ENCODE results near the gene SNX18. TPM values are rescaled to one million over a fixed set of nuclear protein-coding genes. Genes with fewer than 3 reads are reported as not detected.

The SNX18 gene
- polyA plus RNA-seq, 4 donors, result 3.4 to 28.7 (median 8.1) TPM

DNA sequence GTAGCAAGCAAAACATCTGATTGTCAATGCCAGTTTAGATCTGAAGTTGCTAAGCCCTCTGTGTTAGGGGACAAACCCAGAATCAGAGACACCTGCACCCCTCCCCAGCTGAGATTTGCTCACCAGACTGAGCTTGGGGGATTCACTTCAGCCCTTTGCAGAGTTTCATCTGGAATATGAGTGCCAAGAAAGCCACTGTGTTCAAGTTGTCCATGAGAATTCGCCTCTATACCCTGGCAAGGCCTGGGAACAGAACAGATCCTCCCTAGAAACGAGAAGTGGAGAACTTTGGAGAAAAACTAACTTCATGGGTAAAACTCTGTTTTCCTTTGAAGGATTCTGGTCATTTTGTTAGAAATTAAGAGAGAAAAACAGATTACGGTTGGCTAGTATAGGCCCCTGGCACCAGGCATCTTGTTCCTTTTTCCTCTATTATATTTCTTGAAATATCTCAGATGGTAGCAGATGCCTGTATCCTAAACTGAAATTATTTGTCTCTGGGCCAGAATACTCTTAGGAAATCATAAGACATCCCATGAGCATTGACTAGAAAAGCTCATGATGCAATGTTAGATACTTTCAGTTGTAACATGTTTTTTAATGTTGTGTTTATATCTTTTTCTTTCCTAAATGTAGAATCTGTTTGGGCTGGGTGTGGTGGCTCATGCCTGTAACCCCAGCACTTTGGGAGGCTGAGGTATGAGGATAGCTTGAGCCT, 64.4 kb downstream of the SNX18 start:
- Histone ChIP-seq H3K27ac (ENCODE audit: low read depth in 1 of 3, low read length in 2 of 3) (peak overlapping the region in 1 of 3 donors; percentile 37), H3K36me3 (ENCODE audit: control insufficient read depth in 3 of 3, insufficient read depth in 2 of 3, low read depth in 1 of 3, low read length in 3 of 3) (no peaks in the 10 kb centered on the region), H3K27me3 (ENCODE audit: control insufficient read depth in 3 of 3, insufficient read depth in 3 of 3, low read length in 3 of 3) (no peaks in the 10 kb centered on the region), H3K4me1 (ENCODE audit: control insufficient read depth in 3 of 3, insufficient read depth in 2 of 3, low read depth in 1 of 3, low read length in 2 of 3) (peaks cover 0 to 13% (median 6%) of the 10 kb centered on the region in 3 donors), H3K4me3 (ENCODE audit: low read depth in 1 of 3, low read length in 3 of 3) (peak overlapping the region in 1 of 3 donors; percentile 14), H3K9me3 (ENCODE audit: control insufficient read depth in 2 of 2, insufficient read depth in 1 of 2, low read depth in 1 of 2, low read length in 1 of 2) (peaks cover 2 to 10% of the 10 kb centered on the region in 2 donors)
- DNase-seq (no peak), FAIRE-seq (no peak)
- 68 to 77% (median 70%) methylated on average over 3 of the region's 3 CpGs for WGBS, 3 donors

DNA sequence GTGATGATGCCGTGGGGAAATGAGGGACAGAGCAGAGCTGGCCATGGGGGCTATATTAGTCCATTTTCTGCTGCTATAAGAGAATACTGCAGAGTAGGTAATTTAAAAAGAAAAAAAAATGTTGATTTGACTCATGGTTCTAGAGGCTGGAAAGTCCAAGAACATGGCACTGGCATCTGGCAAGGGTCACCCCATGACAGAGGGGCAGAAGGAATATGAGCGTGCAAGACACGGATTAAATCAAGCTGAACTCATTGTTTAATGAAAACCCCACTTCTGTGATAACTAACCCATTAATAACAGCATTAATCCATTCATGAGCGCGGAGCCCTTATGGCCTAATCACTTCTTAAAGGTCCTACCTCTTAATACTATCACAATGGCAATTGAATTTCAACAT, 68.8 kb downstream of the SNX18 start:
- peaks cover 0 to 6% (median 5%) of the 10 kb centered on the region in 3 donors for H3K4me1 ChIP-seq (ENCODE audit: control insufficient read depth in 3 of 3, insufficient read depth in 2 of 3, low read depth in 1 of 3, low read length in 2 of 3)
- no peak overlapping the region for H3K4me3 ChIP-seq (ENCODE audit: low read depth in 1 of 3, low read length in 3 of 3)
- H3K27me3 ChIP-seq (ENCODE audit: control insufficient read depth in 3 of 3, insufficient read depth in 3 of 3, low read length in 3 of 3), result no peaks in the 10 kb centered on the region
- DNase-seq (no peak), FAIRE-seq (no peak)
- H3K36me3 ChIP-seq (ENCODE audit: control insufficient read depth in 3 of 3, insufficient read depth in 2 of 3, low read depth in 1 of 3, low read length in 3 of 3), result no peaks in the 10 kb centered on the region
- no peak overlapping the region for H3K27ac ChIP-seq (ENCODE audit: low read depth in 1 of 3, low read length in 2 of 3)
- H3K9me3 ChIP-seq (ENCODE audit: control insufficient read depth in 2 of 2, insufficient read depth in 1 of 2, low read depth in 1 of 2, low read length in 1 of 2), result peaks cover 2 to 10% of the 10 kb centered on the region in 2 donors
- WGBS, 3 donors, result 97 to 98% (median 97%) methylated on average over 5 of the region's 5 CpGs

DNA sequence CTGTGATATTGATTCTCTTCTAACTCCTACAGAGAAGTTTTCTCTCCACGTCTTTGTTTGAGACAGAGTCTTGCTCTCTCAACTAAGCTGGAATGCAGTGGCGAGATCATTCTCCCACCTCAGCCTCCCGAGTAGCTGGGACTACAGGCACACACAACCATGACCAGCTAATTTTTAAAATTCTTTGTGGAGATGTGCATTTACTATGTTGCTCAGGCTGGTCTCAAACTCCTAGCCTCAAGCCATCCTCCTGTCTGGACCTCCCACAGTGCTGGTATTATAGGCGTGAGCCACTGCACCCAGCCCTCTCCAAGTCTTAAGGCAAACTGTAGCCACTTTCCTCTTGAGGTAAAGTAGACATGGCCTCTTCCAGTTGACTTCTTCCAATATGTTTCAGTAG, 72.2 kb downstream of the SNX18 start:
- WGBS, 3 donors, result 95 to 99% (median 96%) methylated on average over 4 of the region's 4 CpGs
- Histone ChIP-seq H3K27ac (ENCODE audit: low read depth in 1 of 3, low read length in 2 of 3) (no peak overlapping the region), H3K9me3 (ENCODE audit: control insufficient read depth in 2 of 2, insufficient read depth in 1 of 2, low read depth in 1 of 2, low read length in 1 of 2) (peaks cover 2 to 10% of the 10 kb centered on the region in 2 donors), H3K4me1 (ENCODE audit: control insufficient read depth in 3 of 3, insufficient read depth in 2 of 3, low read depth in 1 of 3, low read length in 2 of 3) (peaks cover 0 to 3% (median 0%) of the 10 kb centered on the region in 3 donors), H3K4me3 (ENCODE audit: low read depth in 1 of 3, low read length in 3 of 3) (no peak overlapping the region), H3K36me3 (ENCODE audit: control insufficient read depth in 3 of 3, insufficient read depth in 2 of 3, low read depth in 1 of 3, low read length in 3 of 3) (no peaks in the 10 kb centered on the region), H3K27me3 (ENCODE audit: control insufficient read depth in 3 of 3, insufficient read depth in 3 of 3, low read length in 3 of 3) (no peaks in the 10 kb centered on the region)
- FAIRE-seq (no peak), DNase-seq (no peak)

DNA sequence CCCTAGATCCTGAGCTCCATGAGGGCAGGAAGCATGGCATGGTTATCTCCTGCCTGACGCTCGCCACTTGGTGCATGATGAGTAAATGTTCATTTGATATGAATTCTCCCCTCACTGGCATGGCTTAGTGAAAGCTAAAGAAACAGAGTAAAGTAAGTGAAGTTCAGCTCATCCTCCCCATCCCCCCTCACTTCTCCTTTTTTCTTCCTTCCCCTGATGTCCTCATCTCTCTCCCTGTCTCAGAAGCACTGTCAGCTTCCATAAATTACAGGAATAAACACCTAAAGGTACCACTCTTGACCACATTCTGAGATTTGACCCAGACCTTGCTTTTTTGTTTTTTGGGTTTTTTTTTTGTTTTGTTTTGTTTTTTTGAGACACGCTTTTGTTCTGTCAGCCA, 73.3 kb downstream of the SNX18 start:
- Histone ChIP-seq H3K27me3 (ENCODE audit: control insufficient read depth in 3 of 3, insufficient read depth in 3 of 3, low read length in 3 of 3) (peaks cover 0 to 2% (median 0%) of the 10 kb centered on the region in 3 donors), H3K36me3 (ENCODE audit: control insufficient read depth in 3 of 3, insufficient read depth in 2 of 3, low read depth in 1 of 3, low read length in 3 of 3) (no peaks in the 10 kb centered on the region), H3K27ac (ENCODE audit: low read depth in 1 of 3, low read length in 2 of 3) (no peak overlapping the region), H3K4me1 (ENCODE audit: control insufficient read depth in 3 of 3, insufficient read depth in 2 of 3, low read depth in 1 of 3, low read length in 2 of 3) (peaks cover 0 to 3% (median 0%) of the 10 kb centered on the region in 3 donors), H3K4me3 (ENCODE audit: low read depth in 1 of 3, low read length in 3 of 3) (no peak overlapping the region), H3K9me3 (ENCODE audit: control insufficient read depth in 2 of 2, insufficient read depth in 1 of 2, low read depth in 1 of 2, low read length in 1 of 2) (peaks cover 0 to 9% of the 10 kb centered on the region in 2 donors)
- DNase-seq, result no peak
- WGBS, 3 donors, result 94 to 98% (median 97%) methylated on average over 3 of the region's 3 CpGs
- FAIRE-seq, result no peak

DNA sequence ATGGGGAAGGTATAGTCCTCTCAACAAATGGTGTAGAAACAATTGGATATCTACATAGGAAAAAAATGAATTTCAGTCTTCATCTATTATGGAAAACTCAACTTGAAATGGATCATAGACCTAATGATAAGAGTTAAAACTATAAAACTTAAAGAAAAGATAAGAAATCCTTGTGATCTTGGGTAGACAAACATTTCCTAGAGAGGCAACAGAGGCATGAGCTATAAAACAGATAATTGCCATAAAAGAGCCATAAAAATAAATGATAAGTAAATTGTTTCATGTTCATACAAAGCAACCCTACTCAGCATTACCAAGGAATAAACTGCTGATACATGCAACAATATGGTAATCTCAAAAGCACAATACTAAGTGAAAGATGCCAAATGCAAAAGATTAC, 76.2 kb downstream of the SNX18 start:
- no peak for FAIRE-seq
- peak; percentile 43 to 61 for DNase-seq

DNA sequence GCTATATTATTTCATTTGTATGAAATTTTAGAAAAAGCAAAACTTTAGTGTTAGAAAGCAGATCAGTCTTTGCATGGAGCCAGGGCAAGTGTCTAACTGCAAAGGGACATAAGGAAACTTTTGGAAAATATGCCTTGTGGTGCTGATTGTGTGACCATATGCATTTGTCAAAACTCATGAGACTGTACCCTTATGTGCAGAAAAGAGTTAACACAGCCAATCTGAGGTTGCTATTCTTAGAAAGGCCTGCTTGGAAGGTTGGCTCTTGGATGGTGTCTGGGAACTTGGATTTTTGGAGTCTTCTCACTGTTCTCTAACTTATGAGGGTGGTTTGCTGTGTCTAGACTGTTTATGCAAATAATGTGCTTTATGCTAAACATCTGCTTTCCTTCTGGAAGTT, 76.6 kb downstream of the SNX18 start:
- no peak for FAIRE-seq
- H3K4me3 ChIP-seq (ENCODE audit: low read depth in 1 of 3, low read length in 3 of 3), result no peak overlapping the region
- no peak overlapping the region for H3K27ac ChIP-seq (ENCODE audit: low read depth in 1 of 3, low read length in 2 of 3)
- no peak for DNase-seq
- H3K9me3 ChIP-seq (ENCODE audit: control insufficient read depth in 2 of 2, insufficient read depth in 1 of 2, low read depth in 1 of 2, low read length in 1 of 2), result no peaks in the 10 kb centered on the region
- no peaks in the 10 kb centered on the region for H3K36me3 ChIP-seq (ENCODE audit: control insufficient read depth in 3 of 3, insufficient read depth in 2 of 3, low read depth in 1 of 3, low read length in 3 of 3)
- H3K27me3 ChIP-seq (ENCODE audit: control insufficient read depth in 3 of 3, insufficient read depth in 3 of 3, low read length in 3 of 3), result peaks cover 0 to 2% (median 1%) of the 10 kb centered on the region in 3 donors
- peaks cover 0 to 3% (median 0%) of the 10 kb centered on the region in 3 donors for H3K4me1 ChIP-seq (ENCODE audit: control insufficient read depth in 3 of 3, insufficient read depth in 2 of 3, low read depth in 1 of 3, low read length in 2 of 3)

More for the DNA sequence above, 76.2 kb downstream of the SNX18 start:
- H3K9me3 ChIP-seq (ENCODE audit: control insufficient read depth in 2 of 2, insufficient read depth in 1 of 2, low read depth in 1 of 2, low read length in 1 of 2), result no peaks in the 10 kb centered on the region
- H3K27me3 ChIP-seq (ENCODE audit: control insufficient read depth in 3 of 3, insufficient read depth in 3 of 3, low read length in 3 of 3), result peaks cover 0 to 2% (median 1%) of the 10 kb centered on the region in 3 donors
- no peak overlapping the region for H3K27ac ChIP-seq (ENCODE audit: low read depth in 1 of 3, low read length in 2 of 3)
- H3K4me1 ChIP-seq (ENCODE audit: control insufficient read depth in 3 of 3, insufficient read depth in 2 of 3, low read depth in 1 of 3, low read length in 2 of 3), result peaks cover 0 to 3% (median 0%) of the 10 kb centered on the region in 3 donors
- H3K4me3 ChIP-seq (ENCODE audit: low read depth in 1 of 3, low read length in 3 of 3), result no peak overlapping the region
- no peaks in the 10 kb centered on the region for H3K36me3 ChIP-seq (ENCODE audit: control insufficient read depth in 3 of 3, insufficient read depth in 2 of 3, low read depth in 1 of 3, low read length in 3 of 3)

DNA sequence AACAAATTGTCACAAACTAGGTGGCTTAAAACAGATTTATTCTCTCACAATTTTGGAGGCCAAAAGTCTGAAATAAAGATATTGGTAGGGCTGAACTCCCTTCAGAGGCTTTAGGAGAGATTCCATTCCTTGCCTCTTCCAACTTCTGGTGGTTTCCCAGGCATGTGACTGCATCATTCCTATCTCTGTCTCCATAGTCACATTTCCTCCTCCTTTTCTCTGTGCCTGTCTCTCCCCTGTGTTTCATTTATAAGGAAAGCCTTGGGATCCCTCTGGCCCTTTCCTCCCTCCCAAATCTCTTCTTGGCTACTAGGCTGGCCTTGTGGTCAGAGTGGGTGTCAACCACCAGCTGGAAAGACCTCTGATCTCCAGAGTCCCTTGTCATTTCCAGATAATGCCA, 78.2 kb downstream of the SNX18 start:
- DNase-seq, result no peak
- H3K27ac ChIP-seq (ENCODE audit: low read depth in 1 of 3, low read length in 2 of 3), result no peak overlapping the region
- H3K9me3 ChIP-seq (ENCODE audit: control insufficient read depth in 2 of 2, insufficient read depth in 1 of 2, low read depth in 1 of 2, low read length in 1 of 2), result no peaks in the 10 kb centered on the region
- H3K4me1 ChIP-seq (ENCODE audit: control insufficient read depth in 3 of 3, insufficient read depth in 2 of 3, low read depth in 1 of 3, low read length in 2 of 3), result peaks cover 0 to 3% (median 0%) of the 10 kb centered on the region in 3 donors
- no peak for FAIRE-seq
- H3K4me3 ChIP-seq (ENCODE audit: low read depth in 1 of 3, low read length in 3 of 3), result no peak overlapping the region
- H3K27me3 ChIP-seq (ENCODE audit: control insufficient read depth in 3 of 3, insufficient read depth in 3 of 3, low read length in 3 of 3), result peaks cover 0 to 2% (median 1%) of the 10 kb centered on the region in 3 donors
- H3K36me3 ChIP-seq (ENCODE audit: control insufficient read depth in 3 of 3, insufficient read depth in 2 of 3, low read depth in 1 of 3, low read length in 3 of 3), result no peaks in the 10 kb centered on the region

Data from small intestine (tissue), 7 donors.